GM10248 (cell line): Measurements from ENCODE around the gene HPSE2.

Source experiments
- CTCF ChIA-PET: fragments of 300-600 bp; sonication (Branson Sonifier 250); formaldehyde crosslinking; extraction: SDS; loops from one replicate; lab custom pipeline; 2021; ENCODE audit warnings: antibody characterized with exemption; lab: Yijun Ruan, JAX
- POLR2A ChIA-PET: fragments of 350-650 bp; sonication (Branson Sonifier 250); formaldehyde crosslinking; extraction: SDS; loops from one replicate; lab custom pipeline; 2020; ENCODE audit warnings: antibody characterized with exemption; lab: Yijun Ruan, JAX
- DNase-seq: peaks from one replicate; pipeline ENCODE4 v3.0.0; 2012; ENCODE audit errors: extremely low spot score
- CTCF ChIP-seq: IDR thresholded peaks from 2 replicates; pipeline ENCODE4 v1.5.1; 2012; ENCODE audit warnings: mild to moderate bottlenecking, low read depth; ENCODE audit errors: extremely low read depth, missing control alignments, control extremely low read depth

The HPSE2 gene

DNA sequence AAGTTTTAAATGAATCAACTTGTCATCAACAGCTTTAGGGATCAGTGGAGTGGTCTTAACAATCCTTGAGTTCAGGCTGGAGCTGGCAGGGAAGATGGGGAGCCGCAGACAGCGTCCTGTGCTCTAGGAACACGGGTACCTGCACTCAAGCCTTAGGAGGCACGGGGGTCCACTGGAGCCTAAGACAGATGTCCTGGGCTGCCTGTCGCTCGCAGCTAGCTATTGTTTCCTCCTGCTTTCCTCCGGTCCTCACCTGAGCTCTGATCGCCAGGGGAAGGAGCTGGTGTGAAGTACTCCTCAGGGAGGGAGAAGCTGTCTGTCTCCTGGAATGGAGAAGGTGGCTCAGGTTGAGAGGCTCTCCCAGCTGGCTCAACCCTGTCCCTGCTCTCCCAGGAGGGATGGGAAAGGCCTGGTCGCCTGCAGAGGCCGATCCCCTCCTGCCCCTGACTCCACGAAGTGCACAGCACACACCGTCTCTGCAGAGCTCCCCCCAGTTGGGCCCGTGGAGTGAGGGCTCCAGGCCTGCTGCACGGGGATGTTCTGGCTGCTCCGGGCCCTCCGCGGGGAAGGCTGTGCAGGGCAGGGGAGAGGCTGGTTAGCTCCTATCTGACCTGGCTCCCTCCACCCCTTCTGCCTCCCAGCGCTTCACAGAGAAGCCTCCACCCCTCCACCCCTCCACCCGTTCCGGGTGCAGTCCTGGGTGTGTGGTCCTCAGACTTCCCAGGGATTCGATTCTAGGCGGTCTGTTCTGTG lies 806.2 kb downstream of the HPSE2 start:
- no peak for TF ChIP-seq CTCF
- ChIA-PET CTCF (interaction anchor here (7.8 kb wide), 1 partner anchor 20 kb away, joined by 98 read pairs; the partner anchor contains the start of gene PYROXD2), POLR2A (no interaction called here)
- DNase-seq, result no peak

GRCh38 chr10:98427011-98427515 lies 808.6 kb downstream of the HPSE2 start:
- TF ChIP-seq CTCF, result no peak
- CTCF ChIA-PET, result interaction anchor here (0.5 to 7.8 kb wide), 6 partner anchors 8 to 86 kb away, joined by 3 to 98 read pairs (median 6); partner anchors contain the start of gene PYROXD2
- DNase-seq, result no peak
- POLR2A ChIA-PET, result no interaction called here

- DNase-seq, result peak; percentile 73
- POLR2A ChIA-PET, result interaction anchor here (0.6 kb wide), 1 partner anchor 531 kb away, joined by 3 read pairs; no protein-coding TSS in a partner anchor
- CTCF ChIA-PET, result interaction anchor here (0.6 to 7.8 kb wide), 24 partner anchors 9 to 821 kb away, joined by 3 to 98 read pairs (median 4); partner anchors contain the start of gene PYROXD2
- peak; percentile 77 for TF ChIP-seq CTCF
Measured at GRCh38 chr10:98425511-98426352, 809.9 kb downstream of the HPSE2 start.

DNA sequence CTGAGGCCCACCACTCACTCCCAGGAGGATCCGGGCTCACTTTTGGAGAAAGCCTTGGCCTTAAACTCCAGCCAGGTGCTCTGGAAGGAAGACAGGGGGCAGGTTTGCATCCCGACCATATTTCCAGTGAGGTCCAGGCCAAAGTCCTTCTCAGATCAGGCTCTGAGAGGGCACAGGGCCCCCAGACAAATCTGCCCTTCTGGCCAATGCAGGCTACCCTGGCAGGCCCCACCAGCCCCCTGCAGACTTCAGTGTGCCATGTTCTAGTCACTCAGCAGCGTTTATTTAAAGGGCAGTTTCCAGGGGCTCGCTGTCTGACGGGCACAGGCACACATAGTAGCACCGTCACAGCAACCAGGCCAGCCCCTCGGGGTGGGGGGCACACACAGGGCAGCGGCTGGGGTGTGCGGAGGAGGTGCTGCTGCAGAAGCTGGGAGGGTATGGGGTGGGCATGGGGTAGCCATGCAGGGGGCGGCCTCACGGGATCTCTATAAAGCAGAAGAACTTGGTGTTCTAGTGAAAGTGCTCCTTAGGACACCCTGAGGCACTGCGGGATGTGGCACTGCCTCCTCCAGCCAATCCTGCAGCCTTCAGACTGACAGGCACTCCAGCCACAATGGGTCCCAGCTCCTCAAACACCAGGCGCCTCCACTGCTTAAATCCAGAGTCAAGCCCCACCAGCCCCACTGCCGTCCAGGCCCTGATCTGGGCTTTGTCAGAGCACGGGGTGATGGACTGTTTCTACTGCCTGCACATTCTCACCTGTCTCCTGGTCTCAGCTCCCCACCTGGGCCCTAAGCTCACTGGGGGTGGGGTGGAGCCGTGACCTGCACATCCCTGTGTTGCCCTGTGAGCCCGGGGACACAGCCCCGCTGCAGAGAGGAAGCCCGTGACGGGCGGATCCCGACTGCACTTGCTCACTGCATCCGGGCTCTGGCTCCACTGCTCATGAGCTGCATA lies 811.1 kb downstream of the HPSE2 start:
- DNase-seq, result no peak
- no peak for TF ChIP-seq CTCF
- CTCF ChIA-PET, result interaction anchor here (0.9 to 7.8 kb wide), 24 partner anchors 8 to 852 kb away, joined by 3 to 98 read pairs (median 4); partner anchors contain the start of gene PYROXD2
- POLR2A ChIA-PET, result interaction anchor here (0.5 kb wide), 1 partner anchor 428 kb away, joined by 3 read pairs; no protein-coding TSS in a partner anchor

- no peak for DNase-seq
- peak; percentile 21 for TF ChIP-seq CTCF
- POLR2A ChIA-PET, result no interaction called here
- CTCF ChIA-PET, result interaction anchor here (1.2 to 7.8 kb wide), 5 partner anchors 12 to 823 kb away, joined by 4 to 98 read pairs (median 8); partner anchors contain the start of gene PYROXD2
Measured at GRCh38 chr10:98423691-98424120, 811.9 kb downstream of the HPSE2 start.
